GM21786 (cell line): ENCODE results near the gene GPS1.

Experiments
- ATAC-seq: cut with Tn5 transposase; IDR thresholded peaks from one replicate; pipeline ENCODE4 v1.9.1; 2021; ENCODE audit not compliant: unreplicated experiment

The GPS1 gene

DNA sequence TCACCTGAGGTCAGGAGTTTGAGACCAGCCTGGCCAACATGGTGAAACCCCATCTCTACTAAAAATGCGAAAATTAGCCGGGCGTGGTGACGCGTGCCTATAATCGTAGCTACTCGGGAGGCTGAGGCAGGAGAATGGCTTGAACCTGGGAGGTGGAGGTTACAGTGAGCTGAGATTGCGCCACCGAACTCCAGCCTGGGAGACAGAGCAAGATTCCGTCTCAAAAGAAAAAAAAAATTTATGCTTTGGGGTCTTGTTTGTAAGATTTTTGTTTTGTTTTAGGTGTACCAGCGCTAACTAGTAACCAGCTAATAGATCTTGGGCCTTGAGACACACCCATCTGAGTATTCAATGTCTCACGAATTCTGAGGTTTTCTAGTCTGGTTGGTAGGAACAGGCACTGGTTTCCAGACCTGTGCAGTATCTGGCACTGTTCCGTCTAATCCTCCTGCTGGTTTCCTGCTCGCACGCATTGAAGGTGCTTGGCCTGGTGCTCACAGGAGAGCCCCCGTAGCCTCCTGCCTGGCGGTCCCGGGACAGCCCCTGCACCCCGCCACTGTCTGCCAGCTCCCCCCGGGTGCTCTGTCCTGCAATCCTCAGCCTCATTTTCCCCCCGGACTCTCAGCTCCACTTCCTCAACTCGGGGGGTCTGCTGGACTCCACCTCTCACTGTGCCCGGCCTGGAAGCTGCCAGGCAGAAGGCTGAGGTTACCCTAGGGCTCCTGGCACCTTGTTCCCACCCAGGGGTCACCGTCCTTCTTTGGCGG, 24.5 kb downstream of the GPS1 start:
- ATAC-seq: no peak

DNA sequence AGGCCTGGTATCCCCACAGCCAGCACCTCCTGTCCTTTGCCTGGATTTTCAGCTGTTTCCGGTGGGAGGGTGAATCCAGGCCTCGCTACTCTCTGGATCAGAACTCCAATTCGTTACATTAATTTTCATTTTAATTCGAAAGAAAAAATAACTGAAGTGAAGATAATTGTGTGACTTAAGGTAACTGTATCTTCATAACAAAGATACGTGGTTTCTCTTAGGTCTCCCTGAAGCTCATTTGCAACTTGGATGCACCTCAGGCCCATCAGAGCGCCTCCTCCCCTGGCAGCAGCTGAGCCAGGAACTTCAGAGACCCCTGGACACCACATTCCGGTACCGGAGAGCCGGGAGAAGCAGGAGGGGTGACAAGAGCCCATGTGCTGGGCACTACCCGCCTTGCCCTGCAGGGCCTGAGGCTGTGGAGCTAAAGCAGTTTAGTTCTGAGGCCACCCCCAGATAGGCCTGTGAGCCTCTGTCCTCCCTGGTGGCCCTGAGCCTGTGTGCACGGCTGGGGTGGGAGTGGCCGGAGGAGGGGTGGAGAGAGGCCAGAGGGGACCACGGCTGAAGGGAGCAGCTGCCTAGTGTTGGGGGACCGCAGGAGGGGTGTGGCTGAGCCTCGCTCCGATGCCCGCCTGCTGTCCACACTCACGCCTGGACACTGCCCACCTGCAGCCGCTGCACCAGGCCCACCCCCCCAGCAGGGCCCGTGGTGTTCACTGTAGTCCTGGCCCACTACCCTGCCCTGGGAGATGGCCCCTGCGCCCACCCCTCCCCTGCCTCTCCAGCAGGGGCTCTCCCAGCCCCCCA, 25.3 kb downstream of the GPS1 start:
- ATAC-seq: no peak

DNA sequence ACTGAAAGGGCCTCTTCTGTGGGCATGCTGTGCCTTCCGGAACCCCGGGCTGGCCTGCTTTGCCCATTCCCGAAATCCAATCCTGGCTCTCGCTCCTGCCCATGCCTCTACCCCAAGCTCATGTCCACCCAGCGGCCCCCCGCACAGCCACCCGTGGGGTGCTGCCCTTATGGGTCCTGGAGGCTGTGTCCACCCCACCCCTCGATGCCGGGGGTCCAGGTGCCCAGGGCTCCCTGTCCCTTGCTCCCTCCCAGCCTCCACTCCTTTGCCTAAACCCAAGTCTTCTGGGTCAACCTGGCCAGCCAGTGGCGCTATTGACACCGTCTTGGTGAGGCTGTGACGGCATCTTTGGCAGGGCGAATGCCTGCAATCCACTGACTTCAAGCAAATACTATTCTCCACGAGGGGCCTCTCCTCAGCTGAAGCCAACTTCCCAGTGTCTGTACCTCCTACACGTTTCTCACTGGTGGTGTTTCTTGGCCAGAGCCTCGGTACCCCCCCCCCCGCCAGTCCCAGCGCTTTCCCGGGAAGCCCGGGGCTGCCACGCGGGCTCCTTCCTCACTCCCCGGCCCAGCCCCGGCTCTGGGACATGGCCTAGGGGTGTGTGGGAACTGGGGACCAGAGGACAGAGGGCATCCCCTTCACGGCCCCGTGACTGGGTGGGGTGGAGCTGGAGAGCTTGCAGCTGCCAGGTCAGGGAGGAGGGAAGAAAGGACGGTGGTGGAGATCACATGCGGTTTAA, 26.1 kb downstream of the GPS1 start:
- no peak for ATAC-seq

DNA sequence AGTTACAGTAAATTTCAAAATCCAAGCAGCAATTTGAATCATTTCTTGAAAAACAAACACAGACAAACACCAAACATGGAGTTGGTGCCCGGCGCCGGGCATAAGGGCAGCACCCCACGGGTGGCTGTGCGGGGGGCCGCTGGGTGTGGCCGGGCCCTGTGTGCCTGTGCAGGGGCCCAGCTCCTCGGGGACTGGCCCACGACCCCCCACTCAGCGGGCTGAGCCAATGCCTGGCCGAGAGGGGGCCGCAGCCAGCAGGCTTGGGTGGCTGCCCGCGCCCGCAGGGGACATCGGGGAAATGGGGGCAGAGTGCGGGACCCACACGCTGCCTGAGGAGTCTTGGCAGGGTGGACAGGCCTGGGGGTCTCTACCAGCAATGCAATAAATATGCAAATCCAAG, 26.7 kb downstream of the GPS1 start:
- no peak for ATAC-seq

DNA sequence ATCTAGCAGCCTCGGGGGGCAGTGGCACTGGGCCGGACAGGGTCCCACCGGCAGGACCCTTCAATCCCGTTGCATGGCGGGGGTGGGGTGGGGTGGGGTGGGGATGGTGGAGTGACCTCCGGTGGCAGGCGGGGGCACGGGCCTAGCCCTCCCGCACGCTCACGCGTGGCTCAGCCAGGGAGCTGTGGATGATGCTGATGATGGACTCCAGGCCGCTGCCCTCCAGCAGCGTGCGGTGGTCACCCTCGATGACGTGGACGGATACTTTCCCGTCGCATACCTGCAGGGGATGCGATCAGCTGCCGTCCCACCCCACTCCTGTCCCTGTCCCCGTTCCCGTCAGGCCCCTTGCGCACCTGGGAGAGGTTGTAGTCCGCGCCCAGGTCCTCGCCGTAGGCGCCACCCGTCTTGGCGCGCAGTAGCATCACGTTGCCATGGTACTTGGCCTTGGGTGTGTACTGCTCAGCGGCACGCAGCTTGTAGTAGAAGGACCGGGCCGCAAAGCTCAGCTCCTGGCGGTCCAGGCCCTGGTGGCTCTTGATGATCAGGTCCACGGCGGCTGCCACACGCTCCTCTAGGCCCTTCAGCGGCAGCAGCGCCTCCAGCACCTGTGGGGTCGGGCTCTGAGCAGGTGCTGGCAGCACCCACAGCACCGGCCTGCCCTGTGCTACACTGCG, 27.4 kb downstream of the GPS1 start:
- ATAC-seq: no peak

DNA sequence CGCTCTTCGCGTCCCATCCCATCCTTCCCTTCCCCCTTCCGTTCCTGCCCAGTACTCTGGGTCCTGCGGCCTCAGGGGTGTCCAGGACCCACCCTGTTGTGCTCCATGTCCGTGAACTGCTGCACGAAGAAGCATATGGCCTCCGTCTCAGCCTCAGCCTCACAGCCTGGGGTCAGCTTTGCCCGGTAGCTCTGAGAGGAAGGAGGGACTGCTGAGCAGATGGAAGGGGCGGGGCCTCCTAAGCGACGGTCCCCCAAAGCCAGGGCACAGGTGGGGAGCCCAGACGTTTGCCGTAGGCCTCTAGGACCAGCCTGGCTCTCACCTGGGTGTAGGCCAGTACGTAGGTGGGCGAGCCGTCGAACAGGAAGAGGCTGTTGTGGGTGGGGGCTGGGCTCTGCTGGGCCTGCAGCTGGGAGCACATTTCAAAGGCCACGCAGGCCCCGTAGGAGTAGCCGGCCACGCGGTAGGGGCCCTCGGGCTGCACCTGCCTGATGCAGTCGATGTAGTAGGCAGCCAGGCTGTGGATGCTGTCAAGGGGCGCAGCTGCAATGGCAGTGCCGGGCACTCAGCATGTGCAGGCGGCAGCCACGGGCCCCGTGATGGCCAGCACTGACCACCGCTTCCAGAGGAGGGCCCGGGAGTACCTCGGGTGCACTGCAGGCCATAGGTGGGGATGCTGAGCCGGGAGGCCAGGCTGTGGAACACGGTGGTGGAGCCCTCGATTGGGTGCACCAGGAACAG, 28.5 kb downstream of the GPS1 start:
- no peak for ATAC-seq

DNA sequence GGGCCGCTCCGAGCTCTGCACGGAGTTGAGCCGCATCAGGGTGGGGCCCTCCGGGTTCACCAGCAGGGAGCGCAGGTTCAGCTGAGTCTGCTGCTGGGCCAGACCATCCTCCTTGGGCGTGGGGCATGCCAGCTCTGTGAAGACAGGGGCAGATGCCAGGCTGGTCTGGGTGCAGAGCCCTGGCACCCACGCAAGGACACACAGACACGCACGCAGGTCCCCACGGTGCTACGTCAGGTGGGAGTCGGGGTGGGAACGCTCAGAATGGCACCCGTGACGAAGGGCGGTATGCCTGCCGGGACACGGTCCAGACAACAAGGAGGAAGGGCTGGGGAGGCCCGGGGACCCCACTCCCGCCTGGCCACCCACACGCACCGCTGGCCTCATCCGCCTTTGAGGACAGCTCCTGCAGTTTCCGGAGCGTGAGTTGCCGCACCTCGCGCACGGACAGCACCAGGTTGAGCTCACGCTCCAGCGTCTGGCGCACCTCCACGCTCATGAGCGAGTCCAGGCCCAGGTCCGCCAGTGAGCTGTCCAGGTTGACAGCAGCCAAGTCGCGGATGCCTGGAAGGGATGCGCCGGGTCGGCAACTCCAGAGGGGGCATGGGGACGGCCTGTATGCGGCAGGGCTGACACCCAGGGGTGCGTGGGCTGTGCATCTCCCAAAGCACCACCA, 29.2 kb downstream of the GPS1 start:
- ATAC-seq: no peak

DNA sequence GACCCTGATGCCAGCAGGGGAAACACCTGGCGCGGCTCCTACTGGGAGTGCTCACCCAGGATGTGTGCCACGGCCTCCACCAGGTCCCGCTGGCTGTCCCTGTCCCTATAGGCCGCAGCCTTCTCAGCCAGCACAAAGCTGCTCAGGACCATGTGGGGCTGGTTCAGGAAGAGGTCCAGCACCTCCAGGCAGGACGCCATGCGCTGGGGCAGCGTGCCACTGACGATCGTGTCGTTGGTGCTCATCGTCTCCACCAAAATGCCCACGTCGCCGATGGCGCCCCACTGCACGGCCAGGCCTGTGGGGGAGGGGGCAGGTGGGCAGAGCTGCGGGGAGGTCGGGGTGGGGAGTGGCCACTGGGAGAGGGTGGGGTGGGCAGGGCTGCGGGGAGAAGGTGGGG, 29.8 kb downstream of the GPS1 start:
- no peak for ATAC-seq

DNA sequence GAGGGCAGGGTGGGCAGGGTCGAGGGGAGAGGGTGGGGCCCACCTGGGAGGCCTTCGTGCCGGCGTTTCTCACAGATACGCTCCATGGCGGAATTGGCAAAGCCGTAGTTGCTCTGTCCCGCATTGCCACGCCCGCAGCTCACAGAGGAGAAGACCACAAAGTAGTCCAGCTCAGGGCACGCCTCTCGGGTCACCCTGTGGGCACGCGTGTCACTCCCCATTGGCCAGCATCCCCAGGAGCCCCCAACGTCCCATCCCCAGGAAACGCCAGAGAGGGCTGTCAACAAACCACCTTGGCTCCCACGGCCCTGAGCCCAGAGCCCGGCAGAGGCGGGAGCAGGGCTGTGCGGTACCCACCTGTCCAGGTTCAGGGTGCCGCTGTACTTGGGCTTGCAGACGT, 30.3 kb downstream of the GPS1 start:
- ATAC-seq: no peak

DNA sequence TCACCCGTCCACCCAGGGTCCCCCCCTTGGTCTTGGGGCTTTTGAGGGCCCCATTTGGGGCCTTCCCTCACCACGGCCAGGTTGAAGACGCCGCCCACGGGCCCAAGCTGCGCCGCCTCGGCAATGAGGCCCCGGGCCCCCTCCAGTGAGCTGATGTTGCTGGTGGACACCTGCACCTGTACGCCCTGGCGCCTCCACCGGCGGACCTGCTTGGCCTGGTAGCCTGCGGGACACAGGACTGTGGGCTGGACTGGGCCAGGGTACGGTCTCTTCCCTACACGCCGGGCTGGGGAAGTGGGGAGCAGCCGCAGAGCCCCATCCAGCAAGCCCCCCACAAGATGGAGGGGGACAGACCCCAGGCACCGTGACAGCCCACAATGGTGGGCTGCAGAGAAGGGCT, 30.8 kb downstream of the GPS1 start:
- no peak for ATAC-seq

DNA sequence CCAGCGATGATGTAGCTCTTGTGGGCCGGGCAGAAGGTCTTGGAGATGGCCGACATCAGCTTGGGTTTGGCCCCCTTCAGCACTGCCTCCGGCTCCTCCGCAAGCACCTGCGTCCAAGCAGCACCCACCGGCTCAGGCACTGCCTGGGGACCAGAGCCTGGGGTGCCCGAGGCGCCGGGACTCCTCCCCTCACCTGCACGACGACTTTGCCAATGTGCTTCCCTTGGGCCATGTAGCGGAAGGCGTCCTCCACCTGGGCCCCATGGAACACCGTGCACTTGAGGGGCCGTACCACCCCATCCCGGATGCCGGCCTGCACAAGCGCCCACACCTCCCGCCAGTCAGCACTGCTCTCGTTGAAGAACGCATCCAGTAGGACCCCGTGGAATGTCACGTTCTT, 31.3 kb downstream of the GPS1 start:
- ATAC-seq: no peak

DNA sequence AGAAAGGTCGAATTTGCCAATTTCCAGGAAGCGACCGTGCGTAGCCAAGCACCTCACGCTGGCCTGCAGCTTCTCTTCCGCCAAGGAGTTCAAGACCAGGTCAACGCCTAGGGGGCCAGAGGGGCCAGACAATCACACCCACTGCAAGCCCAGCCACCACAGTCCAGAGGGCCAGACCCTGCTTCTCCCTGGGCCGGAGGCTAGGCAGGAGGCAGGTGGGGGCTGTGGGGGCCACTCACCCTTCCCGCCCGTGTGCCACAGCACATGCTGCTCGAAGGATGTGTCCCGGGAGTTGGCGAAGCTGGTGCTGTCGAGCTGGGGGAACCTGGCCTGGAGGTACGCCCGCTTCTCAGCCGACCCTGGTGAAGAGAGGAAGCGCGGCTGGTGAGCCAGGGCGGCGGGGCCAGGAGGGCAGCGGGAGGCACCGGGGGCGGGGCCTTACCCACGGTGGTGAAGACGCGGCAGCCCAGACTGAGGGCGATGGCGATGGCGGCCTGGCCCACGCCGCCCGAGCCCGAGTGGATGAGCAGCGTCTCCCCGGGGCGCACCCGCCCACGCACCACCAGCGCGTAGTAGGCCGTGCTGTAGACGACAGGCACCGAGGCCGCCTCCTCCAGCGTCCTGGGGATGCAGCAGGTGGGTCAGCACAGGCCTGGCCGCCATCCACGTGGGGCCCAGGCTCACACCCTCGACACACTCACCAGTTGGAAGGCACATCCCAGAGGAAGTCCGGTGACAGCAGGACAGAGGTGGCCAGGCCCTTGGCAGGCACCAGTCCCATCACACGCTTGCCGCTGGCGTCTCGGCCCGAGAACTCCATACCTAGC, 32.0 kb downstream of the GPS1 start:
- no peak for ATAC-seq

DNA sequence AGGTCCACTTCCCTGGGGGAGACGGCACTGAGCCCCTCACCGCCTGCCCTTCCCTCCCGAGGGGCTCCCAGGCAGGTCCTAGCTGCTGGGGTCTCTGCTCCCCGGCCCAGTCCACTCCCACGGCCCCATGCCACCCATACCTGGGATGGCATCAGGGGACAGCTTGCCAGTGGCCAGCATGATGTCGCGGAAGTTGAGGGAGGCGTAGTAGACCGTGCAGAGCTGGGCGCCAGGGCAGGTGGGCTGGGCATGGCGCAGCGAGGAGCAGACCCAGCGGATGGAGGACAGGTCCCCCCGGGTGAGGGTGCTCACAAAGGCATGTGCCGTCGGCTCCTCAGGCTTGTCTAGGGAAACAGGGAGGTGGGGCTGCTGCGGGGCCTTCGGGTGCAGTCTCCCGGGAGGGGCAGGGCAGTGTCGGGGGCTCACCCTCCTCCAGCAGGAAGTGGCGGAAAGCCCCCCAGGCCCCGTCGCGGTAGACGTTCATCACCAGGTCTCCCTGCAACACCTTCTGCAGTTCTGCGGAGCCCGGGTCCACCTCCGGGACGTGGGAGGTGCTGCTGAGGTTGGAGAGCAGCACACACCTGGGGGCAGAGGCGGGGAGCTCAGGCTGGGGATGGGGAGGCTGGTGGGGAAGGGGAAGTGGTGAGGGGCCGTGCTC, 32.8 kb downstream of the GPS1 start:
- no peak for ATAC-seq

DNA sequence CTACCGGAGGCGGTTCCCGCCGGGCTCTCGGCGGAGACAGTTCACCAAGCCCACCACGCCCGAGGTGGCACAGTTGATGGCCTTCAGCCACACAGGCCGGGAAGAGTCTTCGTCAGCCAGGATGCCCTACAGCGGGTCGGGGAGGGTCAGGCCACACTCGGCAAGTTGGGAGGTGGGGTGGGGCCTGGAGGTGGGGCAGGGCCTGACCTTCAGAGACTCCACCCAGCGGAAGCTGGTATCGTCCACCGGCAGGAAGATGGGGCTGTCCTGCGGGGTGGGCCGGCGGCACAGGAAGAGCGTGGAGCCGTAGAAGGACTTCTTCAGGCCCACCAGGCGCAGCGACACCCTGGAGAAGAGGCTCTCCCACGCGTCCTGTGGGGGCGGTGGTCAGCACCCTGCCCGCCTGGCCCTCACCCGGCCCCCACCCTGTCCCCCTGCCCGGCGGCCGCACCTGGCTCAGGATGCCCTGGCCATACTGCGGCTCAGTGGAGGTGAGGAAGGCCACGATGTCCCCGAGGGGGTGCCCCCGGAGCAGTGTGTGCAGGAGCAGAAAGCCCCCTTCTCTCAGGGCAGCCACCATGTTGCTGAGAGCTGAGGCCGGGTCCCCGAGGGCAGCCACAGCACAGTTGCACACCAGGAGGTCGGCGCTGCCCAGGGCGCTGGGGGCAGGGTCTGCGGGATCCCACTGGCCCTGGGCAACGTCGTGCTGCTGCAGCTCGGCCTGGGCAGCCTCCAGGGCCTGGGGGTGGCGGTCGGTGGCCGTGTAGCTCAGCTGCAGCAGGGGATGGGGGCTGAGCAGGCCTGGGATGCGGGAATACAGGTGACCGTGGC, 33.5 kb downstream of the GPS1 start:
- ATAC-seq: no peak

DNA sequence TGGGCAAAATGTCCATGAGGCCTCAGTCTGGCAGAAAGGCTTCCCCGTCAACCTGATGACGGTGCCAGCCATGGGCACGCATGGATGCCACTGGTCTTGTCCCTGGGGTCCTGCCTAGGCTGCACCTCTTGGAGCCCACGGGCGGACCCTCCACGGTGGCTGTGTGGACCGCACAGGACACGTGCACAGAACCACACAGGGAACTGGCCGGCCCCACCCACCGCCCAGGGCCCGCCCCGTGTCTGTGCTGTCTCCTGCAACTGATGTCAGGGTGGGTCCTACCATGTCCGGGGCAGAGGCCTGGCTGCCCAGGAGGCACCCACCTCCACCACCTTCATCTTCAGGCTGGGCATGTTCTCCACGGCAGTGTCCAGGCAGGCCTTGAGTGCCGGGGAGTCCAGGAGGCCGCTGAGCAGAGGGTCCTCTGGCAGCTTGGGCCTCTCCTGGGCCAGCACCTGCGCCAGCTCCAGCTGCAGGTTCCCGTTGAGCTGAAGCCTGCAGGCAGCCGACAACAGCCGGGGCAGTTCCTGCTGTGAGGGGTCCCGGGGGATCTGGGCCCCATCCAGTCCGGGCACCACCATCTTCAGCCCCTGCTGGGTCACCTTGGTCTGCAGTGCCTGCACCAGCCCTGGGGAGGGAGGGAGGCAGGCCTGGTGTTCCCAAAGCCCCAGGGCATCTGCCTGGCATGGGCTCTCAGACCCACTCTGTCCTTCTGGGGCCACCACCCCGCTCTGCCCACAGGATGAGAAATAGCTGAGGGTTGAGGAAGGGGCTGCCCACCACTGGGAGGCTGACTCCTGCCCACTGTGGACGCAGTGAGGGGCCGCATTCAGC, 34.5 kb downstream of the GPS1 start:
- ATAC-seq: no peak

DNA sequence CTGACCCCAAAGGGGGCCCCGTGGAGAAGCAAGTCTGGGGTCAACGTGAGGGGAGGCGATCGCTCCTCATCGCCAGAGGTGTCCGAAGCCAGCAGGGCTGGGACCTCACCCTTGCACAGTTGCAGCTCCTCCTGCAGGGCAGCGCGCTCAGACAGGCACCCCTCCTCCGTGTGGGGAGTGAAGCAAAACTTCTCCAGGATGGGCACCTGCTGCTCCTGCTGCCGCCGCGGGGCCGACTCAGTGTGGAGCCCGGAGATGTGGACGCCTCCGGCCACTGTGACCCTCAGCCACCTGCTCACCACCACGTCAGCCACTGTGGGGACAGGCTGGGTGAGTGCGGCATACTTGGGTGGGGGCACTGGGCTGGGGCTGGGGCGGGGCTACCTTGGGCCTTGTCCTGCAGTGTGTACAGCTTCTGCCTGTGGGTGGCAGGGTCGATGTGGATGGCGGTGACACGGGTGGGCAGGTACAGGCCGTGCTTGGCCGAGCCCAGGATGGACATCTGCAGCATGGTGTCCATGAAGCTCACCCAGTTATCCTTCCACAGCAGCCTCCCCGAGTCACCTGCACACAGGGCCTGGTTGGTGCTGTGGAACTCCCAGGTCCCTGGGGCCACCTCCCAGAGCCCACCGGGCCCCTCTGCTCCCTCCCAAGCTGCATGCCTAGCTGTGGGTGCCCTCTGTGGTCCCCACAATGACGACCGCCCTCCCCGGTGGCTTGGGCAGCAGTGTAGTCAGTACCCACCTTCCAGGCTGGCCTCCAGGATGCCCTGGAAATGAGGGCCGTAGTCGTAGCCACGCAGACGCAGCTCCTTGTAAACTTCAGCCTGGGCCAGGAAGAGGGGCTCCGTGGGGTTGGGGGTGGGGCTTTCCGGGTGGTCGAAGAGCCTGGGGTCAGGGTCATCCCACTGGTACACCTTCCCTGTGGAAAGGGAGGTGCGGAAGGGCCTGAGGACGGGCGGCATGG, 35.5 kb downstream of the GPS1 start:
- no peak for ATAC-seq
